Measurements from ENCODE around the gene PTPDC1. TPM values are rescaled to one million over a fixed set of nuclear protein-coding genes. Genes with fewer than 3 reads are reported as not detected.

Gene PTPDC1
- total RNA-seq (2014; rRNA removed; shearing (Covaris generic)) (6.1 and 11.4 TPM in 2 replicates), polyA plus RNA-seq (2016; fragmentation: Nextera tagmentation; extraction: Ambion mirVana) (4.4 and 4.5 TPM in 2 replicates)

GRCh38 chr9:94084314-94084713, at the start of gene PTPDC1:
Gene PTPDC1, plus strand, starts transcription at chr9:94084464. Its CDS starts 67 bp downstream, at chr9:94084531.
- no peak within 1 kb of the TSS for H3K9ac ChIP-seq

GRCh38 chr9:94034511-94034910, 49.8 kb upstream of the PTPDC1 start:
- H3K4me3 ChIP-seq: no peak overlapping the region
- peaks cover 15% of the 10 kb centered on the region for H3K4me1 ChIP-seq (ENCODE audit: insufficient read depth)
- H3F3A ChIP-seq (ENCODE audit: insufficient read depth): no peaks in the 10 kb centered on the region
- no peak overlapping the region for H3K27ac ChIP-seq
- peaks cover 68% of the 10 kb centered on the region for H3K79me2 ChIP-seq (ENCODE audit: insufficient read depth)
- no peaks in the 10 kb centered on the region for H3K9me3 ChIP-seq (ENCODE audit: low read depth)
- in situ Hi-C loops (cut with MboI): no loop called here
- H4K20me1 ChIP-seq (ENCODE audit: insufficient read depth): no peaks in the 10 kb centered on the region
- no peak overlapping the region for H3K9ac ChIP-seq
- DNase-seq: no peak
- H3K27me3 ChIP-seq (replicated peaks; ENCODE audit: insufficient read depth): no peaks in the 10 kb centered on the region
- no peak overlapping the region for H3K4me2 ChIP-seq (ENCODE audit: unreplicated experiment)
- no peak for TF ChIP-seq EZH2 (IDR thresholded peaks at IDR 0.05; ENCODE audit: insufficient read depth, poor library complexity, severe bottlenecking)
- TF ChIP-seq EZH2phosphoT487 (IDR thresholded peaks at IDR 0.05; ENCODE audit: insufficient read depth, low read depth): no peak
- no peaks in the 10 kb centered on the region for H3K9me2 ChIP-seq (ENCODE audit: insufficient read depth)
- no peaks in the 10 kb centered on the region for H3K36me3 ChIP-seq (ENCODE audit: low read depth)
- H2AFZ ChIP-seq: no peak overlapping the region

More at GRCh38 chr9:94084314-94084713, at the start of gene PTPDC1:
- peak; percentile 81 for DNase-seq
- H3K4me1 ChIP-seq (ENCODE audit: insufficient read depth): peaks cover 21% of the 10 kb centered on the region
- in situ Hi-C loops (cut with MboI): no loop called here
- no peak within 1 kb of the TSS for H3K4me3 ChIP-seq
- H2AFZ ChIP-seq: no peak within 1 kb of the TSS
- no peaks in the 10 kb centered on the region for H3K36me3 ChIP-seq (ENCODE audit: low read depth)
- no peaks in the 10 kb centered on the region for H3K79me2 ChIP-seq (ENCODE audit: insufficient read depth)
- peaks cover 25% of the 10 kb centered on the region for H3F3A ChIP-seq (ENCODE audit: insufficient read depth)
- TF ChIP-seq EZH2 (IDR thresholded peaks at IDR 0.05; ENCODE audit: insufficient read depth, poor library complexity, severe bottlenecking) (no peak), EZH2phosphoT487 (IDR thresholded peaks at IDR 0.05; ENCODE audit: insufficient read depth, low read depth) (no peak)
- no peaks in the 10 kb centered on the region for H3K9me3 ChIP-seq (ENCODE audit: low read depth)
- no peaks in the 10 kb centered on the region for H3K9me2 ChIP-seq (ENCODE audit: insufficient read depth)
- H4K20me1 ChIP-seq (ENCODE audit: insufficient read depth): no peaks in the 10 kb centered on the region
- peak within 1 kb of the TSS; percentile 10; the same call in 1 of the 2 replicates for H3K27ac ChIP-seq
- H3K27me3 ChIP-seq (replicated peaks; ENCODE audit: insufficient read depth): no peaks in the 10 kb centered on the region
- WGBS, 2 experiments (ENCODE audit: low coverage in 1 of 2, low lambda C conversion rate in 2 of 2, missing lambda C conversion rate in 2 of 2): 82 to 85% methylated on average over 14 of the region's 14 CpGs
- no peak within 1 kb of the TSS for H3K4me2 ChIP-seq (ENCODE audit: unreplicated experiment)

GRCh38 chr9:94039786-94040185, 44.5 kb upstream of the PTPDC1 start:
- Histone ChIP-seq H3K9ac (no peak overlapping the region), H3K79me2 (ENCODE audit: insufficient read depth) (peaks cover 31% of the 10 kb centered on the region), H3K27ac (no peak overlapping the region), H4K20me1 (ENCODE audit: insufficient read depth) (no peaks in the 10 kb centered on the region), H2AFZ (no peak overlapping the region), H3K27me3 (replicated peaks; ENCODE audit: insufficient read depth) (no peaks in the 10 kb centered on the region), H3F3A (ENCODE audit: insufficient read depth) (no peaks in the 10 kb centered on the region), H3K4me3 (no peak overlapping the region), H3K4me2 (ENCODE audit: unreplicated experiment) (no peak overlapping the region), H3K4me1 (ENCODE audit: insufficient read depth) (no peaks in the 10 kb centered on the region), H3K36me3 (ENCODE audit: low read depth) (no peaks in the 10 kb centered on the region), H3K9me2 (ENCODE audit: insufficient read depth) (no peaks in the 10 kb centered on the region), H3K9me3 (ENCODE audit: low read depth) (no peaks in the 10 kb centered on the region)
- no peak for TF ChIP-seq EZH2 (IDR thresholded peaks at IDR 0.05; ENCODE audit: insufficient read depth, poor library complexity, severe bottlenecking)
- TF ChIP-seq EZH2phosphoT487 (IDR thresholded peaks at IDR 0.05; ENCODE audit: insufficient read depth, low read depth): no peak
- no peak for DNase-seq
- in situ Hi-C loops (cut with MboI): no loop called here

GRCh38 chr9:94042516-94043360, 41.5 kb upstream of the PTPDC1 start:
- H2AFZ ChIP-seq: no peak overlapping the region
- no peaks in the 10 kb centered on the region for H4K20me1 ChIP-seq (ENCODE audit: insufficient read depth)
- in situ Hi-C loops (cut with MboI): no loop called here
- H3K36me3 ChIP-seq (ENCODE audit: low read depth): no peaks in the 10 kb centered on the region
- no peak for TF ChIP-seq EZH2phosphoT487 (IDR thresholded peaks at IDR 0.05; ENCODE audit: insufficient read depth, low read depth)
- TF ChIP-seq EZH2 (IDR thresholded peaks at IDR 0.05; ENCODE audit: insufficient read depth, poor library complexity, severe bottlenecking): no peak
- H3K79me2 ChIP-seq (ENCODE audit: insufficient read depth): 0 out of 2 replicates have a peak, but pooled peaks cover 2% of the 10 kb centered on the region
- no peak overlapping the region for H3K9ac ChIP-seq
- H3K9me2 ChIP-seq (ENCODE audit: insufficient read depth): no peaks in the 10 kb centered on the region
- H3K9me3 ChIP-seq (ENCODE audit: low read depth): no peaks in the 10 kb centered on the region
- no peaks in the 10 kb centered on the region for H3K27me3 ChIP-seq (replicated peaks; ENCODE audit: insufficient read depth)
- no peak overlapping the region for H3K27ac ChIP-seq
- 66 to 70% methylated on average over 5 of the region's 5 CpGs for WGBS, 2 experiments (ENCODE audit: low coverage in 1 of 2, low lambda C conversion rate in 2 of 2, missing lambda C conversion rate in 2 of 2)
- H3F3A ChIP-seq (ENCODE audit: insufficient read depth): no peaks in the 10 kb centered on the region
- H3K4me3 ChIP-seq: no peak overlapping the region
- no peak overlapping the region for H3K4me2 ChIP-seq (ENCODE audit: unreplicated experiment)
- DNase-seq: no peak
- H3K4me1 ChIP-seq (ENCODE audit: insufficient read depth): no peaks in the 10 kb centered on the region

Measured in GM23248 (cell line).